Kidney (tissue), 14 donors: ENCODE results near the gene GAL3ST1. TPM values are rescaled to one million over a fixed set of nuclear protein-coding genes. Genes with fewer than 3 reads are reported as not detected.

Experiments
- DNase-seq, 5 donors: peaks; one replicate each; pipeline ENCODE4 v3.0.0-alpha.2; 2013 to 2020
- FAIRE-seq: peaks from 2 replicates; lab custom pipeline; 2012; peaks lifted over from hg19 to GRCh38; lab: Jason Lieb, UNC
- H3K27ac ChIP-seq, 2 donors: one replicate each; pipeline ENCODE4 v1.7.0; 2013; ENCODE audit warnings: low read depth in 2 of 2, low read length in 2 of 2, inconsistent platforms in 1 of 2
- H3K27me3 ChIP-seq: one replicate; pipeline ENCODE4 v1.7.1; 2013; ENCODE audit warnings: low read length, inconsistent platforms; ENCODE audit not compliant: control insufficient read depth, insufficient read depth
- H3K36me3 ChIP-seq, 3 donors: one replicate each; pipeline versions ENCODE4 v1.7.0 to v1.7.1; 2013; ENCODE audit warnings: low read length in 3 of 3, control low read depth in 1 of 3, inconsistent platforms in 1 of 3; ENCODE audit not compliant: insufficient read depth in 3 of 3, control insufficient read depth in 2 of 3
- H3K4me1 ChIP-seq, 3 donors: one replicate each; pipeline versions ENCODE4 v1.7.0 to v1.7.1; 2013; ENCODE audit warnings: low read length in 3 of 3, inconsistent platforms in 1 of 3, low read depth in 1 of 3; ENCODE audit not compliant: control insufficient read depth in 2 of 3, insufficient read depth in 2 of 3
- H3K4me3 ChIP-seq, 3 donors: one replicate each; pipeline versions ENCODE4 v1.7.0 to v1.8.1; 2013; ENCODE audit warnings: low read length in 3 of 3, control low read depth in 1 of 3, inconsistent platforms in 1 of 3
- H3K9ac ChIP-seq, 3 donors: one replicate each; pipeline versions ENCODE4 v1.7.0 to v1.7.1; 2013; ENCODE audit warnings: low read length in 3 of 3, control low read depth in 1 of 3, inconsistent platforms in 1 of 3
- H3K9me3 ChIP-seq, 3 donors: one replicate each; pipeline versions ENCODE4 v1.7.0 to v1.7.1; 2013; ENCODE audit warnings: low read length in 3 of 3, control low read depth in 1 of 3, inconsistent platforms in 1 of 3; ENCODE audit not compliant: control insufficient read depth in 2 of 3, insufficient read depth in 1 of 3
- intact Hi-C: fragments of 100-400 bp; cut with DNase I; formaldehyde crosslinking; loops from one replicate; pipeline ENCODE4 v1.11.1; 2022
- polyA plus RNA-seq: library from polyadenylated mRNA; stranded (reverse); fragments of 350-450 nt; fragmentation: Illumina TruSeq; extraction: RNeasy Lipid Tissue Mini Kit (QIAGEN cat#74804); gene quantifications from one replicate; pipeline ENCODE4 v1.2.3, GENCODE V29; 2014; ENCODE audit warnings: low read depth, low replicate concordance; ENCODE audit not compliant: insufficient read depth
- total RNA-seq: library from RNA; stranded (reverse); fragmentation: NEBNext Ultra II Directional; extraction: Animal tissue kit (Norgen Biotek cat#: 25700); gene quantifications from one replicate; pipeline ENCODE4 v1.2.1, GENCODE V29; 2021
- TF ChIP-seq, protein P1 (sequence below): IDR thresholded peaks from 3 replicates; pipeline ENCODE4 v1.5.1; 2012; ENCODE audit warnings: mild to moderate bottlenecking, moderate library complexity, borderline replicate concordance; ENCODE audit not compliant: insufficient read depth; ENCODE audit errors: extremely low read depth
- donor health status: control.
- donor health status: control.
- donor health status: control.
- donor health status: control.
- donor health status: control.
- donor health status: DM: yes; HTN: yes; CAD: no.
- donor health status: Normal renal cell carcinoma (clear cell type).

Gene GAL3ST1
- total and polyA plus RNA-seq, 2 donors from 2014 or later, result 16.1 to 34.3 TPM

DNA sequence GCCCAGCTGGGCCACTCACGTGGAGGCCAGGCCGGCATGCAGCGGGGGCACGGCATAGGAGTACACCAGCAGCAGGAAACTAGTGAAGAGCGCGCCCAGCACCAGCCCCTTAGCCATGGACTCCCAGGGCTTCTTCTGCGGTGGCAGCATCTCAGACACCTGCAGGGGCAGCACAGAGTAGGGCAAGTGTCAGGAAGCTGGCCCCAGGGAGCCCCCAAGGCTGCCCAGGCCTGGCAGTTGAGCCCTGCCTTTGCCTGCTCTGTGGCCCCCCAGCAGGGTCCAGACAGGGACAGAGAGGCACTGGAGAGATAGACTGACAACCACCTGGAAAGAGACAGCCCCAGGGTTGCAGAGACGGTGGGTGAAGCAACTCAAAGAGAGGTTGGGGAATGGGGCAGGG, 17.2 kb downstream of the GAL3ST1 start:
- Histone ChIP-seq H3K4me1 (peaks cover 0 to 7% (median 5%) of the 10 kb centered on the region in 3 donors), H3K27ac (no peak overlapping the region), H3K36me3 (peaks cover 0 to 3% (median 0%) of the 10 kb centered on the region in 3 donors), H3K9ac (no peak overlapping the region), H3K4me3 (no peak overlapping the region), H3K9me3 (no peaks in the 10 kb centered on the region), H3K27me3 (no peaks in the 10 kb centered on the region)
- no peak for FAIRE-seq
- intact Hi-C loops, result no loop called here
- DNase-seq, result no peak
- TF ChIP-seq, protein P1, sequence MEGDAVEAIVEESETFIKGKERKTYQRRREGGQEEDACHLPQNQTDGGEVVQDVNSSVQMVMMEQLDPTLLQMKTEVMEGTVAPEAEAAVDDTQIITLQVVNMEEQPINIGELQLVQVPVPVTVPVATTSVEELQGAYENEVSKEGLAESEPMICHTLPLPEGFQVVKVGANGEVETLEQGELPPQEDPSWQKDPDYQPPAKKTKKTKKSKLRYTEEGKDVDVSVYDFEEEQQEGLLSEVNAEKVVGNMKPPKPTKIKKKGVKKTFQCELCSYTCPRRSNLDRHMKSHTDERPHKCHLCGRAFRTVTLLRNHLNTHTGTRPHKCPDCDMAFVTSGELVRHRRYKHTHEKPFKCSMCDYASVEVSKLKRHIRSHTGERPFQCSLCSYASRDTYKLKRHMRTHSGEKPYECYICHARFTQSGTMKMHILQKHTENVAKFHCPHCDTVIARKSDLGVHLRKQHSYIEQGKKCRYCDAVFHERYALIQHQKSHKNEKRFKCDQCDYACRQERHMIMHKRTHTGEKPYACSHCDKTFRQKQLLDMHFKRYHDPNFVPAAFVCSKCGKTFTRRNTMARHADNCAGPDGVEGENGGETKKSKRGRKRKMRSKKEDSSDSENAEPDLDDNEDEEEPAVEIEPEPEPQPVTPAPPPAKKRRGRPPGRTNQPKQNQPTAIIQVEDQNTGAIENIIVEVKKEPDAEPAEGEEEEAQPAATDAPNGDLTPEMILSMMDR, result no peak

DNA sequence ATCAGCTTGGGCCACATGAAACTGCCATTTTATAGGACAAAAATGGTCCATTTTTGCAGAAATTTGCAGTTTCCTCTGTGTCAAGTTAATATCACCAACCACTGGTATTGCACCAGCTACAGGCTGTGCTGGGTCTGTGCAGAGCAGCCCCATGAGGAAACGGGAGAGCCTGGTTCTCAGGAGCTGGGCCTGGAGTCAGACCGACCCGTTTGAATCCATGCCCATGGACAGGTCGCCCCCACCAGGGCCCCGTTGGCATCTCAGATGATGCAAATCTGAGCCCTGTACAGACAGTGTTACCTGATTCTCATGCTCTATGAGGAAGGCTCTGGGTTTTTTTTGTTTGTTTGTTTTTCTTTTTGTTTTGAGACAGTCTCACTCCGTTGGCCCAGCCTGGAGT, 18.1 kb downstream of the GAL3ST1 start:
- H3K27me3 ChIP-seq, result no peaks in the 10 kb centered on the region
- H3K27ac ChIP-seq, result no peak overlapping the region
- H3K36me3 ChIP-seq, result peaks cover 0 to 3% (median 0%) of the 10 kb centered on the region in 3 donors
- FAIRE-seq (no peak), DNase-seq (peak in 2 of 5 donors; percentile 31 to 40)
- TF ChIP-seq, protein P1, result no peak
- H3K9ac ChIP-seq, result no peak overlapping the region
- intact Hi-C loops, result no loop called here
- no peaks in the 10 kb centered on the region for H3K9me3 ChIP-seq
- peaks cover 0 to 5% (median 2%) of the 10 kb centered on the region in 3 donors for H3K4me1 ChIP-seq
- H3K4me3 ChIP-seq, result no peak overlapping the region

DNA sequence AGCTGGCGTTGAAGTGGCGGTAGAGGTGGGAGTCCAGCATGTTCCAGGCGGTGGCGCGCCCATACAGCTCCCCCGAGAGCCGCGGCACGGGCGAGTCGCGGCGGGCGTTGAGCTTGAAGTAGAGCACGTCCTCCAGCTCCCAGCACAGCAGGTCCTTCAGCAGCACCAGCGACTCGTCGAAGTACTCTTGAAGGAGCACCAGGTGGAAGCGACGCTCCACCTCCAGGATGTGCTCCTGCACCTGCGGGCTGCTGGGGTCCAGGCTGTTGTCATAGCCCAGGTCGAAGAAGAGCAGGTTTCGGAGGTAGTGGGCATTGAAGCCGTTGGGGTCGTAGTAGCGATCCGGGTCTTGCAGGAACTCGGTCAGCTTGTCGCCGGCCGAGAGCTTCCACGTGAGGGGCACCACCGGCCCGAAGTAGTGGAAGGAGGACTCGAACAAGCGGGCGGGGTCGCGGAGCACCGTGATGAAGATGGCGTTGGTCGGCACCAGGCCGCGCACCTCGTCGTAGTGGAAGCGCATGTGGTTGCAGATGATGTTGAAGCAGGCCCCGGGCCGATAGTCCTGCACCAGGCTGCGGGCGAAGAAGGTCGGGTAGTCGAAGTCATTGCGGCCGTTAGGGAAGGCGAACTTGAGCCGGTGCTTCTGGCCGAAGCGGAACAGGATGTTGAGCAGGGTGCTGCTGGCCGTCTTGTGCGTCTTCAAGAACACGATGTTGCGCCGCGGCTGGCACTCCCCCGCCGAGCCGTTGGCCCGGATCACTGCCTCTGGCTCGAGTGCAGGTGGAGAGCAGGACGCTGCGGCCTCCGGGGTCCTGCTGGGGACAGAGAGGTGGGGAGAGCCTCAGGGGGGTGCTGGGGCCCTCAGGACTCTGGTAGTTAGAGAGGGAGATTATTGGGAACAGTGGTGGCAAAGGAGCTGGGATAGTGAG, 18.9 kb downstream of the GAL3ST1 start:
- intact Hi-C loops, result no loop called here
- peaks cover 0 to 5% (median 2%) of the 10 kb centered on the region in 3 donors for H3K4me1 ChIP-seq
- DNase-seq, result no peak
- no peak overlapping the region for H3K4me3 ChIP-seq
- H3K27me3 ChIP-seq, result no peaks in the 10 kb centered on the region
- peaks cover 0 to 3% (median 0%) of the 10 kb centered on the region in 3 donors for H3K36me3 ChIP-seq
- H3K9me3 ChIP-seq, result no peaks in the 10 kb centered on the region
- no peak overlapping the region for H3K27ac ChIP-seq
- FAIRE-seq, result no peak
- H3K9ac ChIP-seq, result no peak overlapping the region
- TF ChIP-seq, protein P1, result no peak
